Spinal cord (tissue), 10 donors: ENCODE results near the gene COX4I1. TPM values are rescaled to one million over a fixed set of nuclear protein-coding genes. Genes with fewer than 3 reads are reported as not detected.

Source experiments
- DNase-seq, 6 donors: peaks; one replicate each; pipeline versions ENCODE4 v3.0.0 to v3.0.0-alpha.2; 2013 to 2015; ENCODE audit warnings: low spot score in 6 of 6, low read depth in 4 of 6
- H3K27ac ChIP-seq: one replicate; pipeline ENCODE4 v1.5.1; 2013; ENCODE audit warnings: low read depth, low read length, control low read depth
- H3K27me3 ChIP-seq: one replicate; pipeline ENCODE4 v1.6.1; 2013; ENCODE audit warnings: low read length; ENCODE audit not compliant: control insufficient read depth, insufficient read depth
- H3K36me3 ChIP-seq: one replicate; pipeline ENCODE4 v1.6.1; 2013; ENCODE audit warnings: low read length; ENCODE audit not compliant: control insufficient read depth, insufficient read depth
- H3K4me1 ChIP-seq: one replicate; pipeline ENCODE4 v1.6.1; 2013; ENCODE audit warnings: low read length; ENCODE audit not compliant: control insufficient read depth, insufficient read depth
- H3K4me3 ChIP-seq: one replicate; pipeline ENCODE4 v1.5.1; 2013; ENCODE audit warnings: low read depth, low read length, control low read depth
- H3K9me3 ChIP-seq: one replicate; pipeline ENCODE4 v1.6.1; 2013; ENCODE audit warnings: low read length; ENCODE audit not compliant: control insufficient read depth, insufficient read depth
- WGBS: methylation state at CpG from one replicate; pipeline ENCODE4 v1.1.5; 2013; ENCODE audit warnings: missing lambda C conversion rate; ENCODE audit not compliant: insufficient coverage; 5-methylcytosine and 5-hydroxymethylcytosine counted together
- polyA plus RNA-seq, 2 donors: library from polyadenylated mRNA; unstranded; fragments of 120-200 nt; gene quantifications; one replicate each; pipeline ENCODE4 v1.2.1, GENCODE V29; 2013; ENCODE audit not compliant: insufficient read length in 2 of 2
- total RNA-seq, 2 donors: library from RNA; depleted of rRNA in 1 of 2; stranded (reverse); fragments of 120-200 nt in 1 of 2; fragments of >200 nt in 1 of 2; gene quantifications; one replicate each; pipeline versions ENCODE4 v1.2.3 to v1.2.4, GENCODE V29; 2013 to 2014
- donor health status: healthy.

Gene COX4I1
- total and polyA plus RNA-seq, 4 donors = 212 to 556 (median 515) TPM

- H3K36me3 ChIP-seq = no peaks in the 10 kb centered on the region
- no peak overlapping the region for H3K4me3 ChIP-seq
- H3K27me3 ChIP-seq = peaks cover 4% of the 10 kb centered on the region
- H3K9me3 ChIP-seq = no peaks in the 10 kb centered on the region
- no peak overlapping the region for H3K27ac ChIP-seq
- peaks cover 39% of the 10 kb centered on the region for H3K4me1 ChIP-seq
- DNase-seq = peak in 1 of 6 donors; percentile 87
- 38% methylated on average over 5 of the region's 8 CpGs for whole genome bisulfite sequencing
Measured at GRCh38 chr16:85765211-85765610, 34.3 kb upstream of the COX4I1 start.

GRCh38 chr16:85765767-85766166 is 33.7 kb upstream of the COX4I1 start:
- DNase-seq = no peak
- no peak overlapping the region for H3K27ac ChIP-seq
- no peaks in the 10 kb centered on the region for H3K9me3 ChIP-seq
- H3K4me3 ChIP-seq = no peak overlapping the region
- 67% methylated on average over 6 of the region's 8 CpGs for WGBS
- H3K27me3 ChIP-seq = peaks cover 4% of the 10 kb centered on the region
- H3K4me1 ChIP-seq = peaks cover 39% of the 10 kb centered on the region
- H3K36me3 ChIP-seq = peaks cover 2% of the 10 kb centered on the region

DNA sequence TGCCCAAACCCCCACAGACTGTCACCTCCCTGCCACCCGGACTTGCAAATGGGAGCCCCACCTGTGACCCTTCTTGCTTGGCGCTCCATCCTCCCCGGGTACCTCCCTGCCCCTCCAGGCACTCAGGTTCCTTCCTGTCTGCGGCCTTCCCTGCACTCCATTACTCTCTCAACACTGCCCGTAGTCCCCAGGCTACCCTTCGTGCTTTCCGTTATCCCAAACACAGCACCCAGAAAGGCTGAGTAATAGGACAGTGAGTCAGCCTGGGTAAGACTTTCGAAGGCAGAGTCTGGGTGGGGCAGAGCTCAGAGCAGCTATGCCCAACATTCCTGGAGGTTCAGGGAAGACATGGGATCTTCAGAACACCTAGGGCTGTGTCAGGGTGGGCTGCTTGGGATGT is 32.0 kb upstream of the COX4I1 start:
- peaks cover under 1% of the 10 kb centered on the region for H3K27me3 ChIP-seq
- 86% methylated on average over 5 of the region's 8 CpGs for WGBS
- H3K27ac ChIP-seq = no peak overlapping the region
- H3K4me1 ChIP-seq = peaks cover 33% of the 10 kb centered on the region
- H3K9me3 ChIP-seq = no peaks in the 10 kb centered on the region
- no peak overlapping the region for H3K4me3 ChIP-seq
- H3K36me3 ChIP-seq = peaks cover 11% of the 10 kb centered on the region
- DNase-seq = no peak

- peaks cover 11% of the 10 kb centered on the region for H3K36me3 ChIP-seq
- H3K27ac ChIP-seq = no peak overlapping the region
- WGBS = 33% methylated on average over 1 of the region's 2 CpGs
- H3K9me3 ChIP-seq = no peaks in the 10 kb centered on the region
- H3K4me3 ChIP-seq = no peak overlapping the region
- H3K27me3 ChIP-seq = no peaks in the 10 kb centered on the region
- peak in 1 of 6 donors; percentile 88 for DNase-seq
- peaks cover 27% of the 10 kb centered on the region for H3K4me1 ChIP-seq
Measured at GRCh38 chr16:85768199-85768598, 31.3 kb upstream of the COX4I1 start.

DNA sequence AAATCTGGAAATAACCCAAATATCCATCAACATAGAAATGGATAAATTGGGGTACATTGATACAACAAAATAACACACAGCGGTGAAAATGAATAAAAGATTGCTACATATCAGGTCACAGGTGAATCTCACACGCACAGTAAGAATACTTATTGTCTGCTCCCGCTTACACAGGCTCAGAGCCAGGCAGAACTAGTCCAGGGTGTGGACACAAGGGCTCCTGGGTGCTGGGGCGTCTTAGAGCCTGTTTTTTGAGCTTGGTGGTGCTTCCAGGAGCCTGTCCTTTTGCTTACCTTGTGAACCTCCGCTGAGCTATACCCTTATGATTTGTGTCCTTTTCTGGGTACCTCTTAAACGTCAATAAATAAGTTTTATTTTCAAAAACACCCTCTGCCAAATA is 28.8 kb upstream of the COX4I1 start:
- no peak overlapping the region for H3K4me3 ChIP-seq
- DNase-seq = no peak
- 100% methylated on average over 3 of the region's 6 CpGs for WGBS
- H3K27ac ChIP-seq = no peak overlapping the region
- H3K36me3 ChIP-seq = peaks cover 18% of the 10 kb centered on the region
- H3K27me3 ChIP-seq = no peaks in the 10 kb centered on the region
- H3K4me1 ChIP-seq = peaks cover 22% of the 10 kb centered on the region
- no peaks in the 10 kb centered on the region for H3K9me3 ChIP-seq

DNA sequence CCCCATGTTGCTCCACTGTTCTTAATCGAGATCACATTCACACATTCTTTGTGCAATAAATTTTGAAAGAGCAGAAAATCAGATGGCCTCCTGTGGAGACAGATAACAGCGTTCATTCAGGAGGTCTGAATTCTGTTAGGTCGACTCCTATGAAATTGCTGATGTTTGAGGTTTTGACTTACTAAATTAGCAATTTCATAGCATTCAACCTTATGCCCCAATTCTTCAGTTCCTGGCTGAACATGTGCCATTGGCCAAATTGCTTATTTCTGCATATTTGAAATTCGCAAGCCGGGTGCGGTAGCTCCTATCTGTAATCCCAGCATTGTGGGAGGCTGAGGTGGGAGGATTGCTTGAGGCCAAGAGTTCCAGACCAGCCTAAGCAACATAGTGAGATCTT is 26.5 kb upstream of the COX4I1 start:
- H3K27me3 ChIP-seq = no peaks in the 10 kb centered on the region
- no peaks in the 10 kb centered on the region for H3K9me3 ChIP-seq
- DNase-seq = no peak
- H3K4me1 ChIP-seq = peaks cover 4% of the 10 kb centered on the region
- WGBS = no CpG with 5 or more reads among the region's 6 CpGs
- no peak overlapping the region for H3K27ac ChIP-seq
- no peak overlapping the region for H3K4me3 ChIP-seq
- peaks cover 24% of the 10 kb centered on the region for H3K36me3 ChIP-seq

- Histone ChIP-seq H3K4me3 (no peak overlapping the region), H3K27ac (no peak overlapping the region)
- WGBS = 100% methylated on average over 1 of the region's 6 CpGs
Measured at GRCh38 chr16:85774136-85774535, 25.4 kb upstream of the COX4I1 start.

DNA sequence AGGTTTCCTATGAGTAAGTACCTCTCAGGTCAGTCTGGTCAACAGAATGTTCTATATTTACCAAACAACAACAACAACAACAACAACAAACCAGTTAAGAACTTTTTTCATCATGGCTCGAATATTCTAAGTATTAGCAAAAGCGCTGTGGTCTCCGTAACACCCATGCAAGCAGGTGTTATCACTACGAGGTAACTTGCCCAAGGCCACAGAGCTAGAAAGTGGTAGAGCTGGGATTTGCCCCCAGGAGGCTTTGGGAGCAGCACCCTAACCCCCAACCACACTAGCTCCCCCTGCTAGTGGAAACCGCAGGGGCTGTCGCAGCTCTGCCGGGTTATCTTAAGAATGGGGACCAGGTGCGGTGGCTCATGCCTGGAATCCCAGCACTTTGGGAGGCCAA is 24.7 kb upstream of the COX4I1 start:
- peaks cover 36% of the 10 kb centered on the region for H3K36me3 ChIP-seq
- no peak overlapping the region for H3K4me3 ChIP-seq
- no peak for DNase-seq
- 98% methylated on average over 5 of the region's 8 CpGs for WGBS
- no peaks in the 10 kb centered on the region for H3K9me3 ChIP-seq
- H3K27ac ChIP-seq = no peak overlapping the region
- no peaks in the 10 kb centered on the region for H3K27me3 ChIP-seq
- no peaks in the 10 kb centered on the region for H3K4me1 ChIP-seq

More at GRCh38 chr16:85774136-85774535, 25.4 kb upstream of the COX4I1 start:
- DNase-seq = no peak
- Histone ChIP-seq H3K27me3 (no peaks in the 10 kb centered on the region), H3K36me3 (peaks cover 32% of the 10 kb centered on the region), H3K4me1 (no peaks in the 10 kb centered on the region), H3K9me3 (no peaks in the 10 kb centered on the region)

DNA sequence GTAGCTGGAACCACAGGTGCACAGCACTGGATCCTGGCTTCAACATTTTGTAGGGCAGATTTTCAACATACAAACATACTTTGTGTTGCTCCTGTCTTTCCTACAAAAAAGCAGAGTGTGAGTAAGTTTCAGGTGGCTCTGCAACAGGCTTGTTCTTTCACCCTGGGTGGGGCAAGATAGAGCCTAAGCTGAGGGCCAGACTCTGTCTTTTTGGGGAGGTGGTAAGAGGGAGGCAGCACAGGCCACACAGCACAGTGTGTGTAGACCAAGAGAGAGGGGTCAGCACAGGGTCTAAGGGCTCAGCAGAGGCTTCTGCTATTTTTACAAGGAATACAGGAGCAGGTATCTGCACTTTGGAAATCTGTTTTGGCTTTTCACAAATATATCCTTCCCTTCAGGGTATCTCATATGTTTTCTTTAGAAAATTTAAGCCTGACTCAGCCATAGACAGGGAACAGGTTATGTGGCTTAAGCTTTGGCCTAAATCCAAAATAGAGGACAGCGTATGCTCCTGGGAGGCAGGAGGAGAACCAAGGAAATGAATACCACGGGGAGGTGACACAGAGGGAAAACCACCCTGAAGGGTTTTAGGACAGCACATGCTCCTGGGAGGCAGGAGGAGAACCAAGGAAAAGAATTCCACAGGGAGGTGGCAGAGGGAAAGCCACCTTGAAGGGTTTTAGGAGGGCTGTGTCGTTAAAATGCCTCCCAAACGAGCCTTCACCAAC is 21.7 kb upstream of the COX4I1 start:
- Histone ChIP-seq H3K27me3 (no peaks in the 10 kb centered on the region), H3K4me1 (peaks cover 16% of the 10 kb centered on the region), H3K9me3 (no peaks in the 10 kb centered on the region), H3K36me3 (peaks cover 44% of the 10 kb centered on the region), H3K4me3 (no peak overlapping the region), H3K27ac (no peak overlapping the region)
- WGBS = 67% methylated on average over 2 of the region's 4 CpGs
- no peak for DNase-seq

- DNase-seq = no peak
- H3K27me3 ChIP-seq = no peaks in the 10 kb centered on the region
- no peaks in the 10 kb centered on the region for H3K9me3 ChIP-seq
- H3K4me3 ChIP-seq = no peak overlapping the region
- 89% methylated on average over 9 of the region's 12 CpGs for WGBS
- H3K4me1 ChIP-seq = peaks cover 27% of the 10 kb centered on the region
- H3K27ac ChIP-seq = no peak overlapping the region
- peaks cover 49% of the 10 kb centered on the region for H3K36me3 ChIP-seq
Measured at GRCh38 chr16:85778873-85779272, 20.6 kb upstream of the COX4I1 start.
